Measurements from ENCODE around the gene CPM. TPM values are rescaled to one million over a fixed set of nuclear protein-coding genes. Genes with fewer than 3 reads are reported as not detected.
"Not testable (repeated sequence)": the region's sequence is repeated elsewhere in the genome, so short reads cannot be mapped to it uniquely, and the experiment has no call there.

CPM gene
- total RNA-seq, 5 donors from 2014 or later (not counting 1 experiment from before 2014, with no cell fraction given): 1.6 to 2.7 (median 2.1) TPM

GRCh38 chr12:68841175-68841574, 91.8 kb downstream of the CPM start:
- CTCF ChIA-PET: interaction anchor here in 1 of 2 donors (0.7 kb wide), 1 partner anchor 1983 kb away, joined by 6 read pairs; no protein-coding TSS in a partner anchor
- Mint-ChIP-seq H3K4me1 (peaks cover 8 to 18% (median 14%) of the 10 kb centered on the region in 3 donors), H3K36me3 (peaks cover 40% of the 10 kb centered on the region), H3K27ac (peak overlapping the region in 1 of 2 donors; percentile 52)
- DNase-seq; H3K27ac ChIP-seq (ENCODE audit: low read length); H3K27me3 ChIP-seq (replicated peaks in 1 of 2; ENCODE audit: control insufficient read depth in 2 of 2, extremely low read depth in 1 of 2, insufficient read depth in 2 of 2, low read length in 1 of 2); ATAC-seq (replicated peaks in 1 of 4); H3K9me3 ChIP-seq; POLR2A ChIA-PET; H3K27me3 Mint-ChIP-seq; H3K4me1 ChIP-seq (ENCODE audit: control insufficient read depth in 1 of 2, extremely low read depth in 1 of 2, insufficient read depth in 2 of 2, low read length in 2 of 2); H3K4me3 Mint-ChIP-seq; H3K9me3 Mint-ChIP-seq; H3K4me3 ChIP-seq (ENCODE audit: control insufficient read depth in 1 of 2, extremely low read depth in 1 of 2, low read length in 1 of 2): not testable (repeated sequence)
- WGBS (ENCODE audit: insufficient coverage): no CpG with 5 or more reads among the region's 5 CpGs
- peaks cover 4 to 53% of the 10 kb centered on the region in 2 donors for H3K36me3 ChIP-seq (ENCODE audit: control insufficient read depth in 2 of 2, extremely low read depth in 1 of 2, insufficient read depth in 1 of 2, low read length in 1 of 2)

DNA sequence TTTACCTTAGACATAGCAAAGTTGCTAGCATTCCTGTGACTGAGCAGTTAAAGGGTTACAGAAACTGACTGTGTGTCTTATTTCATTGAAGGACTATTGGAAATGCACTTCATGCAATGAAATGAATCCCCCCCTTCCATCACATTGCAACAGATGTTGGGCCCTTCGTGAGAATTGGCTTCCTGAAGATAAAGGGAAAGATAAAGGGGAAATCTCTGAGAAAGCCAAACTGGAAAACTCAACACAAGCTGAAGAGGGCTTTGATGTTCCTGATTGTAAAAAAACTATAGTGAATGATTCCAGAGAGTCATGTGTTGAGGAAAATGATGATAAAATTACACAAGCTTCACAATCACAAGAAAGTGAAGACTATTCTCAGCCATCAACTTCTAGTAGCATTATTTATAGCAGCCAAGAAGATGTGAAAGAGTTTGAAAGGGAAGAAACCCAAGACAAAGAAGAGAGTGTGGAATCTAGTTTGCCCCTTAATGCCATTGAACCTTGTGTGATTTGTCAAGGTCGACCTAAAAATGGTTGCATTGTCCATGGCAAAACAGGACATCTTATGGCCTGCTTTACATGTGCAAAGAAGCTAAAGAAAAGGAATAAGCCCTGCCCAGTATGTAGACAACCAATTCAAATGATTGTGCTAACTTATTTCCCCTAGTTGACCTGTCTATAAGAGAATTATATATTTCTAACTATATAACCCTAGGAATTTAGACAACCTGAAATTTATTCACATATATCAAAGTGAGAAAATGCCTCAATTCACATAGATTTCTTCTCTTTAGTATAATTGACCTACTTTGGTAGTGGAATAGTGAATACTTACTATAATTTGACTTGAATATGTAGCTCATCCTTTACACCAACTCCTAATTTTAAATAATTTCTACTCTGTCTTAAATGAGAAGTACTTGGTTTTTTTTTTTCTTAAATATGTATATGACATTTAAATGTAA, 93.5 kb downstream of the CPM start:
- Histone ChIP-seq H3K36me3 (ENCODE audit: control insufficient read depth in 2 of 2, extremely low read depth in 1 of 2, insufficient read depth in 1 of 2, low read length in 1 of 2) (peaks cover 4 to 62% of the 10 kb centered on the region in 2 donors), H3K9me3 (no peaks in the 10 kb centered on the region), H3K27me3 (replicated peaks in 1 of 2; ENCODE audit: control insufficient read depth in 2 of 2, extremely low read depth in 1 of 2, insufficient read depth in 2 of 2, low read length in 1 of 2) (no peaks in the 10 kb centered on the region), H3K4me3 (ENCODE audit: control insufficient read depth in 1 of 2, extremely low read depth in 1 of 2, low read length in 1 of 2) (no peak overlapping the region), H3K4me1 (ENCODE audit: control insufficient read depth in 1 of 2, extremely low read depth in 1 of 2, insufficient read depth in 2 of 2, low read length in 2 of 2) (no peaks in the 10 kb centered on the region), H3K27ac (ENCODE audit: low read length) (no peak overlapping the region)
- WGBS (ENCODE audit: insufficient coverage): no CpG with 5 or more reads among the region's 2 CpGs
- no peaks in the 10 kb centered on the region for H3K9me3 Mint-ChIP-seq
- peaks cover 15 to 24% (median 20%) of the 10 kb centered on the region in 3 donors for H3K4me1 Mint-ChIP-seq
- ChIA-PET POLR2A (no interaction called here), CTCF (interaction anchor here in 1 of 2 donors (0.6 to 1.1 kb wide), 2 partner anchors 9 to 479 kb away, joined by 6 to 8 read pairs; no protein-coding TSS in a partner anchor)
- DNase-seq (no peak), ATAC-seq (replicated peaks in 1 of 4) (no peak)
- peaks cover 48% of the 10 kb centered on the region for H3K36me3 Mint-ChIP-seq
- H3K27ac Mint-ChIP-seq: peak overlapping the region in 1 of 2 donors; percentile 61
- H3K4me3 Mint-ChIP-seq: no peak overlapping the region
- no peaks in the 10 kb centered on the region for H3K27me3 Mint-ChIP-seq

DNA sequence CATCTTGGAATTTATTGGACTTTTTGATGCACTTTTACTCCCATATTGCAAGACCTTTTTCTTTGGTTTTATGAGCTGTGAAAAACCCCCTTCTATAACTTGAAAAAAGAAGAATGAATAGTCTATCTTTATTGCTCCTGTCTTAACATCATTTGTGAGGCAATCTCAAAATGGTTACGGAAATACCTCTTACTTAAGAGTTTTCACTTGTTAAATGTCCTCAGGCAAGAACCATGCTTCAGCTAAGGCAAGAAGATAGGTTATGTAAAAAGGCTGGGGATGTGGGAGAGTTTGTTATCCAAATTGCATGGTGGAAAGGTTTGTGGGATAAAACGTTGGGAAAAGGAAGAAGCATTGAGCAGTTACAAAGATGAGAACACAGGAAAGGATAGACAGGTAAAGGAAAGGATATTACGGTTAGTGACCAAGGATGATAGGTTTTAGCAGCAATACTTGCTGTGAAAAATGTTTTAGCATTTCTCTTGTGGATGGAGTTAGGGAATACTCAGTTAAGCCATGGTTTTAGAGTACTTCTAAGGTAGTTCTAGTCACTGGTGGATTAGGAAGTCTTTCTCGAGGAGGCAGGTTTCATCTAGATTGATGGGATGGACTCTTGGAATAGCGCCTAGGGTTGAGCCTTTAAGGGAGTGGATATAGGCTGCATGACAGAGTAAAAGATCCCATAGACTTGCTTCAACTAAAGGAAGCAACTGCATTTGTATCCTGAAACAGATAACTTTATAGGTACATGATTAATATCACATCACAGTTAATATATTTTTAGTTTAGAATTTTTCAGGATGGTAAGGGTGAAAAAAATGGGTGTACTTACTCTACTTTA, 94.7 kb downstream of the CPM start:
- 95% methylated on average over 2 of the region's 5 CpGs for WGBS (ENCODE audit: insufficient coverage)
- peaks cover 15 to 20% (median 18%) of the 10 kb centered on the region in 3 donors for H3K4me1 Mint-ChIP-seq
- ChIA-PET CTCF (no interaction called here), POLR2A (no interaction called here)
- no peaks in the 10 kb centered on the region for H3K4me1 ChIP-seq (ENCODE audit: control insufficient read depth in 1 of 2, extremely low read depth in 1 of 2, insufficient read depth in 2 of 2, low read length in 2 of 2)
- peaks cover 43% of the 10 kb centered on the region for H3K36me3 Mint-ChIP-seq
- peak overlapping the region in 1 of 2 donors; percentile 5 for H3K27ac Mint-ChIP-seq
- ATAC-seq (replicated peaks in 1 of 4) (no peak), DNase-seq (no peak)
- H3K9me3 ChIP-seq: no peaks in the 10 kb centered on the region
- no peaks in the 10 kb centered on the region for H3K27me3 ChIP-seq (replicated peaks in 1 of 2; ENCODE audit: control insufficient read depth in 2 of 2, extremely low read depth in 1 of 2, insufficient read depth in 2 of 2, low read length in 1 of 2)
- H3K9me3 Mint-ChIP-seq: no peaks in the 10 kb centered on the region
- H3K4me3 ChIP-seq (ENCODE audit: control insufficient read depth in 1 of 2, extremely low read depth in 1 of 2, low read length in 1 of 2): no peak overlapping the region
- H3K36me3 ChIP-seq (ENCODE audit: control insufficient read depth in 2 of 2, extremely low read depth in 1 of 2, insufficient read depth in 1 of 2, low read length in 1 of 2): peaks cover 4 to 69% of the 10 kb centered on the region in 2 donors
- no peaks in the 10 kb centered on the region for H3K27me3 Mint-ChIP-seq
- no peak overlapping the region for H3K4me3 Mint-ChIP-seq
- H3K27ac ChIP-seq (ENCODE audit: low read length): no peak overlapping the region

GRCh38 chr12:68837215-68837614, 95.8 kb downstream of the CPM start:
- Mint-ChIP-seq H3K36me3 (peaks cover 39% of the 10 kb centered on the region), H3K27me3 (no peaks in the 10 kb centered on the region), H3K9me3 (no peaks in the 10 kb centered on the region), H3K4me1 (peaks cover 11 to 17% (median 12%) of the 10 kb centered on the region in 3 donors), H3K27ac (no peak overlapping the region), H3K4me3 (no peak overlapping the region)
- ChIA-PET POLR2A (interaction anchor here in 1 of 2 donors (0.6 kb wide), 2 partner anchors 14 to 21 kb away, joined by 3 read pairs; no protein-coding TSS in a partner anchor), CTCF (interaction anchor here in 1 of 2 donors (0.6 to 1.5 kb wide), 2 partner anchors 156 to 614 kb away, joined by 3 to 4 read pairs; no protein-coding TSS in a partner anchor)
- H3K4me1 ChIP-seq (ENCODE audit: control insufficient read depth in 1 of 2, extremely low read depth in 1 of 2, insufficient read depth in 2 of 2, low read length in 2 of 2): no peaks in the 10 kb centered on the region
- H3K27me3 ChIP-seq (replicated peaks in 1 of 2; ENCODE audit: control insufficient read depth in 2 of 2, extremely low read depth in 1 of 2, insufficient read depth in 2 of 2, low read length in 1 of 2): no peaks in the 10 kb centered on the region
- no peaks in the 10 kb centered on the region for H3K9me3 ChIP-seq
- no CpG with 5 or more reads among the region's 1 CpG for WGBS (ENCODE audit: insufficient coverage)
- H3K27ac ChIP-seq (ENCODE audit: low read length): no peak overlapping the region
- peaks cover 4 to 70% of the 10 kb centered on the region in 2 donors for H3K36me3 ChIP-seq (ENCODE audit: control insufficient read depth in 2 of 2, extremely low read depth in 1 of 2, insufficient read depth in 1 of 2, low read length in 1 of 2)
- ATAC-seq (replicated peaks in 1 of 4) (no peak), DNase-seq (no peak)
- H3K4me3 ChIP-seq (ENCODE audit: control insufficient read depth in 1 of 2, extremely low read depth in 1 of 2, low read length in 1 of 2): no peak overlapping the region

DNA sequence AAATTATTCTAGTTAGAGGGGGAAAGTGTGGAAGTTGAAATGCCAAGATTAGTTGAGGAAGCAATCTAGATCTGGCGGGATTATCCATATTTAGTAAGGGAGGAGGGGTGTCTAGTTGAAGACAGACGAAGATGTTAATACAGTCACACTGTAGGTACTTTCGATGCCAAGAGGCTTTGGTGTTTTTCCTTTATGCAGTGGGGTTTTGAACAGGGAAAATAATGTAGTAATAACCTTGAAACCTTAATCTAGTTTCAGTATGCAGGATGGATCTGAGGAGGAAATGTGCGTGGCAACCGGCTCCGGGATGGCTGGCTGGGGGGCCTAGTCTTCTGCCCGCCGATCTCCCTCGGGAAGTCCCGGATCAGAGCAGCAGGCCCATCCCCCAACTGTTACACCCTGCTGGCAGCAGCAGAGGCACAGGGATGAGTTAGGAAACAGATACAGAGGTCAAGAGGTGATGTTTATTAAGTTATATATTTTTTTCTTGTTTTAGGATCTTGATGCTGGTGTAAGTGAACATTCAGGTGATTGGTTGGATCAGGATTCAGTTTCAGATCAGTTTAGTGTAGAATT, 97.5 kb downstream of the CPM start:
- Mint-ChIP-seq H3K36me3 (peaks cover 35% of the 10 kb centered on the region), H3K4me3 (no peak overlapping the region), H3K4me1 (peaks cover 7 to 17% (median 14%) of the 10 kb centered on the region in 3 donors), H3K9me3 (no peaks in the 10 kb centered on the region), H3K27me3 (no peaks in the 10 kb centered on the region), H3K27ac (peak overlapping the region in 1 of 2 donors; percentile 53)
- no peaks in the 10 kb centered on the region for H3K4me1 ChIP-seq (ENCODE audit: control insufficient read depth in 1 of 2, extremely low read depth in 1 of 2, insufficient read depth in 2 of 2, low read length in 2 of 2)
- no peak for DNase-seq
- H3K9me3 ChIP-seq: no peaks in the 10 kb centered on the region
- peaks cover 0 to 69% of the 10 kb centered on the region in 2 donors for H3K36me3 ChIP-seq (ENCODE audit: control insufficient read depth in 2 of 2, extremely low read depth in 1 of 2, insufficient read depth in 1 of 2, low read length in 1 of 2)
- 83% methylated on average over 3 of the region's 10 CpGs for WGBS (ENCODE audit: insufficient coverage)
- ChIA-PET POLR2A (no interaction called here), CTCF (interaction anchor here in 1 of 2 donors (1.5 kb wide), 1 partner anchor 14 kb away, joined by 7 read pairs; no protein-coding TSS in a partner anchor)
- ATAC-seq (replicated peaks in 1 of 4): no peak
- no peaks in the 10 kb centered on the region for H3K27me3 ChIP-seq (replicated peaks in 1 of 2; ENCODE audit: control insufficient read depth in 2 of 2, extremely low read depth in 1 of 2, insufficient read depth in 2 of 2, low read length in 1 of 2)
- H3K27ac ChIP-seq (ENCODE audit: low read length): no peak overlapping the region
- H3K4me3 ChIP-seq (ENCODE audit: control insufficient read depth in 1 of 2, extremely low read depth in 1 of 2, low read length in 1 of 2): no peak overlapping the region

DNA sequence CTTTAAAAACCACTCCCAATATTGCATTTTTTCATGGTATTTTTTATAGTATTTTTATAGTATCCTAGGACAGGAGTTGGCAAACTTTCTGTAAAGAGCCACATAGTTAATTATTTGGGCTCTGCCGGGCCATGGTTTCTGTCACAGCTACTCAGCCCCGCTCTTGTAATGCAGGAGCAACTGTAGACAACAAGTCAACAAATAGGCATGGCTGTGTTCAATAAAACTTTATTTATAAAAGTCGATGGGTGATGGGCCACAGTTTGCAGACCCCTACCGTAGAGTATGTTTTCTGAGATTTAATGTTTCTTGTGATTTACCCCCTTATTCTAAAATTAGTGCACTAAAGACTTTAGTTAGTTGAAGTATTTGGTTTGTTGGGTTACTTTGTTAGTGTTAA, 99.5 kb downstream of the CPM start:
- 93% methylated on average over 2 of the region's 4 CpGs for WGBS (ENCODE audit: insufficient coverage)
- Histone ChIP-seq H3K4me1 (ENCODE audit: control insufficient read depth in 1 of 2, extremely low read depth in 1 of 2, insufficient read depth in 2 of 2, low read length in 2 of 2) (no peaks in the 10 kb centered on the region), H3K27ac (ENCODE audit: low read length) (no peak overlapping the region), H3K9me3 (no peaks in the 10 kb centered on the region), H3K27me3 (replicated peaks in 1 of 2; ENCODE audit: control insufficient read depth in 2 of 2, extremely low read depth in 1 of 2, insufficient read depth in 2 of 2, low read length in 1 of 2) (no peaks in the 10 kb centered on the region), H3K4me3 (ENCODE audit: control insufficient read depth in 1 of 2, extremely low read depth in 1 of 2, low read length in 1 of 2) (no peak overlapping the region), H3K36me3 (ENCODE audit: control insufficient read depth in 2 of 2, extremely low read depth in 1 of 2, insufficient read depth in 1 of 2, low read length in 1 of 2) (peaks cover 0 to 70% of the 10 kb centered on the region in 2 donors)
- POLR2A ChIA-PET: no interaction called here
- H3K36me3 Mint-ChIP-seq: peaks cover 34% of the 10 kb centered on the region
- DNase-seq (no peak), ATAC-seq (replicated peaks in 1 of 4) (no peak)
- no peaks in the 10 kb centered on the region for H3K9me3 Mint-ChIP-seq
- CTCF ChIA-PET: no interaction called here
- peaks cover 12 to 20% (median 18%) of the 10 kb centered on the region in 3 donors for H3K4me1 Mint-ChIP-seq
- no peak overlapping the region for H3K4me3 Mint-ChIP-seq
- H3K27ac Mint-ChIP-seq: no peak overlapping the region
- no peaks in the 10 kb centered on the region for H3K27me3 Mint-ChIP-seq
